Cerebellar nuclear complex (tissue), 1 donor: Measurements from ENCODE around the gene B3GALT6.
A peak's percentile ranks its signal among the peaks of the same experiment; 100 is the strongest.

Source experiments
- DNase-seq, 2 experiments: peaks; one replicate each; lab custom pipeline; 2025; lab: John Stamatoyannopoulos, UW

Gene B3GALT6

GRCh38 chr1:1215881-1216605, 16.0 kb upstream of the B3GALT6 start:
- no peak for DNase-seq

- no peak for DNase-seq
Observed at GRCh38 chr1:1216770-1217620, 15.0 kb upstream of the B3GALT6 start.

GRCh38 chr1:1217621-1218523, 14.2 kb upstream of the B3GALT6 start:
- peak in 1 of 2 experiments; percentile 31 for DNase-seq

- DNase-seq = no peak
Observed at GRCh38 chr1:1218524-1219200, 13.4 kb upstream of the B3GALT6 start.

GRCh38 chr1:1219341-1219740, 12.7 kb upstream of the B3GALT6 start:
- no peak for DNase-seq

GRCh38 chr1:1220197-1220596, 11.8 kb upstream of the B3GALT6 start:
- no peak for DNase-seq

- DNase-seq = no peak
Observed at GRCh38 chr1:1221887-1222574, 10.0 kb upstream of the B3GALT6 start.

GRCh38 chr1:1222575-1223225, 9.3 kb upstream of the B3GALT6 start:
- no peak for DNase-seq

- no peak for DNase-seq
Observed at GRCh38 chr1:1223321-1223720, 8.7 kb upstream of the B3GALT6 start.

- no peak for DNase-seq
Observed at GRCh38 chr1:1223891-1224290, 8.1 kb upstream of the B3GALT6 start.

GRCh38 chr1:1225238-1225845, 6.7 kb upstream of the B3GALT6 start:
- DNase-seq = no peak

GRCh38 chr1:1225913-1226312, 6.1 kb upstream of the B3GALT6 start:
- DNase-seq = peak; percentile 34 to 60

GRCh38 chr1:1226566-1227362, 5.3 kb upstream of the B3GALT6 start:
- DNase-seq = no peak

- no peak for DNase-seq
Observed at GRCh38 chr1:1227386-1227785, 4.7 kb upstream of the B3GALT6 start.

GRCh38 chr1:1228187-1228586, 3.9 kb upstream of the B3GALT6 start:
- no peak for DNase-seq

- no peak for DNase-seq
Observed at GRCh38 chr1:1228596-1229321, 3.3 kb upstream of the B3GALT6 start.

GRCh38 chr1:1229770-1230169, 2.3 kb upstream of the B3GALT6 start:
- DNase-seq = no peak

- no peak for DNase-seq
Observed at GRCh38 chr1:1230656-1231399, 1.2 kb upstream of the B3GALT6 start.
